Inflammatory macrophage treated with lipopolysaccharide for 1 hour (primary cell): ENCODE data around the gene RBMS1.
A peak's percentile ranks its signal among the peaks of the same experiment; 100 is the strongest.

Source experiments
- DNase-seq, 2 donors: peaks; one replicate each; pipeline ENCODE4 v3.0.0-alpha.2; 2020 to 2022

RBMS1 gene

GRCh38 chr2:160269365-160269764 lies 224.2 kb downstream of the RBMS1 start:
- no peak for DNase-seq

GRCh38 chr2:160268151-160268781 lies 225.3 kb downstream of the RBMS1 start:
- DNase-seq = peak; percentile 48 to 75

GRCh38 chr2:160267692-160268091 lies 225.9 kb downstream of the RBMS1 start:
- no peak for DNase-seq

- DNase-seq = no peak
These were observed 226.6 kb downstream of the RBMS1 start for GRCh38 chr2:160267022-160267421.

GRCh38 chr2:160266037-160266551 lies 227.5 kb downstream of the RBMS1 start:
- DNase-seq = no peak

- peak in 1 of 2 donors; percentile 61 for DNase-seq
These were observed 229.3 kb downstream of the RBMS1 start for GRCh38 chr2:160264308-160264707.

GRCh38 chr2:160261732-160262131 lies 231.9 kb downstream of the RBMS1 start:
- no peak for DNase-seq

GRCh38 chr2:160258492-160258805 lies 235.2 kb downstream of the RBMS1 start:
- DNase-seq = peak; percentile 32 to 51

- DNase-seq = no peak
These were observed 235.7 kb downstream of the RBMS1 start for GRCh38 chr2:160257743-160258491.

- DNase-seq = no peak
These were observed 236.4 kb downstream of the RBMS1 start for GRCh38 chr2:160257041-160257742.

- no peak for DNase-seq
These were observed 237.1 kb downstream of the RBMS1 start for GRCh38 chr2:160256507-160256906.

- DNase-seq = no peak
These were observed 238.2 kb downstream of the RBMS1 start for GRCh38 chr2:160255408-160255807.

- no peak for DNase-seq
These were observed 239.3 kb downstream of the RBMS1 start for GRCh38 chr2:160254189-160254762.

- no peak for DNase-seq
These were observed 240.0 kb downstream of the RBMS1 start for GRCh38 chr2:160253440-160254188.

- DNase-seq = peak in 1 of 2 donors; percentile 24
These were observed 240.7 kb downstream of the RBMS1 start for GRCh38 chr2:160252900-160253299.

GRCh38 chr2:160252278-160252887 lies 241.2 kb downstream of the RBMS1 start:
- DNase-seq = peak; percentile 73 to 88

GRCh38 chr2:160251569-160251968 lies 242.0 kb downstream of the RBMS1 start:
- DNase-seq = no peak

GRCh38 chr2:160249876-160250275 lies 243.7 kb downstream of the RBMS1 start:
- no peak for DNase-seq

GRCh38 chr2:160247296-160248035 lies 246.1 kb downstream of the RBMS1 start:
- DNase-seq = no peak

GRCh38 chr2:160246356-160246755 lies 247.3 kb downstream of the RBMS1 start:
- no peak for DNase-seq

GRCh38 chr2:160245614-160246155 lies 247.9 kb downstream of the RBMS1 start:
- no peak for DNase-seq
